GM12878 (cell line): Measurements from ENCODE around the gene CAPN15. TPM values are rescaled to one million over a fixed set of nuclear protein-coding genes. Genes with fewer than 3 reads are reported as not detected.

Experiments used
- ATAC-seq: fragments of 200-7000 bp; cut with Tn5 transposase; 3 replicates; pipeline ENCODE4 v1.9.1; 2020; ENCODE audit warnings: mild to moderate bottlenecking, moderate library complexity
- BruUV-seq: library from RNA; stranded (reverse); fragments of 400-500 nt; replicated peaks from 2 replicates; lab custom pipeline; 2021; lab: Mats Ljungman, UMichigan
- CTCF ChIA-PET: fragments of 300-600 bp; sonication (Branson Sonifier 250); formaldehyde crosslinking; extraction: SDS; loops from one replicate; lab custom pipeline; 2021; ENCODE audit warnings: inconsistent platforms; lab: Yijun Ruan, JAX
- POLR2A ChIA-PET: fragments of 350-600 bp; formaldehyde crosslinking; extraction: SDS; loops from one replicate; lab custom pipeline; 2021; ENCODE audit warnings: inconsistent platforms; lab: Charles Lee
- RAD21 ChIA-PET: fragments of 300-600 bp; sonication (Branson Sonifier 250); formaldehyde crosslinking; loops from one replicate; lab custom pipeline; 2023; ENCODE audit warnings: antibody characterized with exemption; ENCODE audit not compliant: unreplicated experiment; lab: Charles Lee
- SMC1A ChIA-PET: fragments of 300-600 bp; sonication (Branson Sonifier 250); formaldehyde crosslinking; loops from one replicate; lab custom pipeline; 2023; ENCODE audit not compliant: unreplicated experiment, uncharacterized antibody; lab: Charles Lee
- DNase-seq: peaks from one replicate; pipeline ENCODE4 v3.0.0-alpha.2; 2011; ENCODE audit warnings: low read depth, low spot score
- FAIRE-seq: peaks from 3 replicates; lab custom pipeline; 2011; peaks lifted over from hg19 to GRCh38; lab: Jason Lieb, UNC
- H2AFZ ChIP-seq: 2 replicates; pipeline ENCODE4 v1.6.0; 2011; ENCODE audit warnings: low read depth, low read length, control low read depth; ENCODE audit not compliant: control insufficient read depth
- H3K27ac ChIP-seq: 2 replicates; pipeline ENCODE4 v1.5.1; 2011; ENCODE audit warnings: control low read depth; ENCODE audit not compliant: control insufficient read depth, insufficient read depth
- H3K27me3 ChIP-seq, 2 experiments: replicated peaks in 1 of 2; 2 replicates each; pipeline versions ENCODE4 v1.6.0 to v1.6.1; 2011; ENCODE audit warnings: low read length in 1 of 2; ENCODE audit not compliant: control insufficient read depth in 2 of 2, insufficient read depth in 2 of 2
- H3K36me3 ChIP-seq, 2 experiments: 2 replicates each; pipeline ENCODE4 v1.5.1; 2011; ENCODE audit warnings: low read length in 1 of 2; ENCODE audit not compliant: control insufficient read depth in 2 of 2, insufficient read depth in 2 of 2
- H3K4me1 ChIP-seq: 2 replicates; pipeline ENCODE4 v1.6.1; 2011; ENCODE audit warnings: mild to moderate bottlenecking, low read length, moderate library complexity, mixed read lengths; ENCODE audit not compliant: control insufficient read depth, insufficient read depth
- H3K4me2 ChIP-seq: 2 replicates; pipeline ENCODE4 v1.6.0; 2011; ENCODE audit warnings: control low read depth; ENCODE audit not compliant: control insufficient read depth, insufficient read depth
- H3K4me3 ChIP-seq: fragments of 200-600 bp; sonication (generic); 2 replicates; pipeline ENCODE4 v1.5.1; 2016
- H3K79me2 ChIP-seq: 2 replicates; pipeline ENCODE4 v1.6.0; 2011; ENCODE audit warnings: low read length; ENCODE audit not compliant: control insufficient read depth, insufficient read depth
- H3K9ac ChIP-seq: 2 replicates; pipeline ENCODE4 v1.8.0; 2011; ENCODE audit warnings: low read length, control low read depth, mixed read lengths; ENCODE audit not compliant: control insufficient read depth, insufficient read depth
- H3K9me3 ChIP-seq: replicated peaks from 3 replicates; pipeline ENCODE4 v1.5.1; 2011; ENCODE audit warnings: mild to moderate bottlenecking, low read length; ENCODE audit not compliant: control insufficient read depth, insufficient read depth
- H4K20me1 ChIP-seq: 2 replicates; pipeline ENCODE4 v1.6.0; 2011; ENCODE audit not compliant: control insufficient read depth, insufficient read depth
- ATF7 ChIP-seq: fragments of 450-650 bp; IDR thresholded peaks from 2 replicates; pipeline ENCODE4 v1.6.1; 2016; ENCODE audit warnings: low read depth, mild to moderate bottlenecking
- EZH2 ChIP-seq: IDR thresholded peaks from 2 replicates; pipeline ENCODE4 v1.6.1; 2012; ENCODE audit warnings: low read depth, mild to moderate bottlenecking, control low read depth, inconsistent platforms, low read length, borderline replicate concordance; ENCODE audit not compliant: control insufficient read depth
- RAD21 ChIP-seq: IDR thresholded peaks from 2 replicates; pipeline ENCODE4 v1.6.1; 2011; ENCODE audit warnings: mild to moderate bottlenecking, low read depth, low read length, moderate library complexity; ENCODE audit not compliant: insufficient read depth
- RELA ChIP-seq: fragments of 450-650 bp; IDR thresholded peaks from 2 replicates; pipeline ENCODE4 v1.8.0; 2014; ENCODE audit warnings: borderline replicate concordance; ENCODE audit not compliant: partially characterized antibody
- RUNX3 ChIP-seq: IDR thresholded peaks from 2 replicates; pipeline ENCODE4 v1.6.1; 2012; ENCODE audit warnings: low read length, inconsistent platforms
- SIN3A ChIP-seq: IDR thresholded peaks from 2 replicates; pipeline ENCODE4 v1.6.1; 2012; ENCODE audit warnings: low read depth, low read length, improper control_type of control experiment
- TAF1 ChIP-seq: IDR thresholded peaks from 2 replicates; pipeline ENCODE4 v1.6.1; 2011; ENCODE audit warnings: mild to moderate bottlenecking, low read depth, low read length, borderline replicate concordance
- WGBS: methylation state at CpG from one replicate; pipeline ENCODE4 v1.1.6; 2016; ENCODE audit warnings: low lambda C conversion rate; ENCODE audit not compliant: insufficient replicate concordance, insufficient coverage; ENCODE audit errors: missing lambda C conversion rate; 5-methylcytosine and 5-hydroxymethylcytosine counted together
- in situ Hi-C: fragments of 300-500 bp; cut with MboI; formaldehyde crosslinking; loops from 9 replicates; pipeline ENCODE4 v1.14.3; 2018; ENCODE audit warnings: mixed read lengths
- intact Hi-C: fragments of 100-400 bp; cut with micrococcal nuclease; formaldehyde crosslinking; loops from one replicate; pipeline ENCODE4 v1.14.2; 2022; ENCODE audit not compliant: unreplicated experiment
- polyA plus RNA-seq, 11 experiments: library from polyadenylated mRNA; depleted of rRNA in 4 of 11; unstranded in 6 of 11; stranded (reverse) in 5 of 11; fragments of >200 nt; fragmentation: Nextera tagmentation in 4 of 11; fragmentation: Illumina TruSeq in 1 of 11; extraction: Ambion mirVana in 4 of 11; extraction: Trizol in 1 of 11; gene quantifications; 1 replicate in 1 of 11; 2 replicates in 10 of 11; pipeline versions ENCODE4 v1.2.1 to v1.2.3, GENCODE V29; 2011 to 2016; ENCODE audit warnings: inconsistent platforms in 2 of 11, missing spikeins in 2 of 11, low read depth in 1 of 11
- total RNA-seq, 4 experiments: library from RNA; depleted of rRNA in 3 of 4; stranded (reverse); fragments of >200 nt in 3 of 4; fragmentation: Illumina TruSeq in 1 of 4; extraction: Trizol in 1 of 4; gene quantifications; 2 replicates each; pipeline versions ENCODE4 v1.2.1 to v1.2.3, GENCODE V29; 2013 to 2021
- TF ChIP-seq, protein P1 (sequence below): IDR thresholded peaks from 2 replicates; pipeline ENCODE4 v1.6.1; 2011; ENCODE audit warnings: mild to moderate bottlenecking, low read depth, low read length, moderate library complexity; ENCODE audit not compliant: insufficient replicate concordance

Gene CAPN15
- total and polyA plus RNA-seq, 10 of the 15 experiments (the other 5 are each of a cell fraction or from before 2014, with no cell fraction given): 0.40 to 78.5 (median 8.3) TPM

DNA sequence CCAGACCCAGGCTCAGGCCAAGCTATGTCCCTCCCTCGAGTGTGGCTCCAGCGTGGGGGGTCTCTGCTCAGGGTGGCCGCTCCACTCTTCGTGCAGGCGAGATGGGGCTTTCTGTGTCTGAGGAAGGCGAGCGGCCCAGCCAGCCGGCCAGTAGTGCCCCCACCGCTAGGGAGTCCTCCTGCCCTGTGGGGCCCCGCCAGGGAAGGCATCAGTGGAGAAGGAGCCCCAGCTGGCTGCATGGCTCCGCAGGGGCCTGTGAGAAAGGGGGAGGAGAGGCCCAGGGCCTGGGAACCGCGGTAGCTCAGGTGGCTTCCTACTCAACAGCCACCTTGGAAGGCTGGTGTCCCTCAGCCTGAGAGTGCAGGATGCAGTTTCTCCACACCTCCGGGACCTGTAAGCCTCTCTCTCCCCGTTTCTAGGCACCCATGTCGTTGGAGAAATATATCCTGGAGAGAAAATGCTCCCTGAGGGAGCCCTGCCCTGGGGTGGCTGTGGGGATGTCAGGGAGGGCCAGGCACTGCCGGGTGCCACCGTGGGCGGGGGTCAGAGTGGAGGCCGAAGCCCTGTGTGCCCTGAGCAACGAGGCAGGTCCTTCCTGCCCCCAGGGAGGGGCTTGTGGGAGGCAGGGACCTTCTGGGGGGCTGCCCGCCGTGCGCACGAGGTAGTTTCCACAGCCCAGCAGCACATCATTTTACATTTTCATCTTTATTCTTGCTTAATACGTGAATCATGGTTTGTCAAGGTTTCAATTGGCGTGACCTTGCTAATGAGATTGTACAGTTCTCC lies 45.5 kb downstream of the CAPN15 start:
- H3K79me2 ChIP-seq: peaks cover 6% of the 10 kb centered on the region
- WGBS: 77% methylated on average over 27 of the region's 27 CpGs
- no peak overlapping the region for H2AFZ ChIP-seq
- DNase-seq (no peak), FAIRE-seq (no peak), ATAC-seq (no peak)
- H3K36me3 ChIP-seq: no peaks in the 10 kb centered on the region; a peak in 2 of 4 replicates
- no peaks in the 10 kb centered on the region for H3K27me3 ChIP-seq
- no peaks in the 10 kb centered on the region for H3K9me3 ChIP-seq
- peaks cover 6% of the 10 kb centered on the region; the same call in 1 of the 2 replicates for H3K4me1 ChIP-seq
- no TSS peak for BruUV-seq
- ChIA-PET SMC1A (no interaction called here), CTCF (no interaction called here), POLR2A (no interaction called here), RAD21 (no interaction called here)
- no peak overlapping the region for H3K4me3 ChIP-seq
- no peak overlapping the region for H3K9ac ChIP-seq
- no peak overlapping the region for H3K4me2 ChIP-seq
- TF ChIP-seq SIN3A: no peak
- TF ChIP-seq, protein P1, sequence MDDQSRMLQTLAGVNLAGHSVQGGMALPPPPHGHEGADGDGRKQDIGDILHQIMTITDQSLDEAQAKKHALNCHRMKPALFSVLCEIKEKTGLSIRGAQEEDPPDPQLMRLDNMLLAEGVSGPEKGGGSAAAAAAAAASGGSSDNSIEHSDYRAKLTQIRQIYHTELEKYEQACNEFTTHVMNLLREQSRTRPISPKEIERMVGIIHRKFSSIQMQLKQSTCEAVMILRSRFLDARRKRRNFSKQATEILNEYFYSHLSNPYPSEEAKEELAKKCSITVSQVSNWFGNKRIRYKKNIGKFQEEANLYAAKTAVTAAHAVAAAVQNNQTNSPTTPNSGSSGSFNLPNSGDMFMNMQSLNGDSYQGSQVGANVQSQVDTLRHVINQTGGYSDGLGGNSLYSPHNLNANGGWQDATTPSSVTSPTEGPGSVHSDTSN: no peak
- no peaks in the 10 kb centered on the region for H4K20me1 ChIP-seq
- intact Hi-C loops (no loop called here), in situ Hi-C loops (no loop called here)
- H3K27ac ChIP-seq: no peak overlapping the region

DNA sequence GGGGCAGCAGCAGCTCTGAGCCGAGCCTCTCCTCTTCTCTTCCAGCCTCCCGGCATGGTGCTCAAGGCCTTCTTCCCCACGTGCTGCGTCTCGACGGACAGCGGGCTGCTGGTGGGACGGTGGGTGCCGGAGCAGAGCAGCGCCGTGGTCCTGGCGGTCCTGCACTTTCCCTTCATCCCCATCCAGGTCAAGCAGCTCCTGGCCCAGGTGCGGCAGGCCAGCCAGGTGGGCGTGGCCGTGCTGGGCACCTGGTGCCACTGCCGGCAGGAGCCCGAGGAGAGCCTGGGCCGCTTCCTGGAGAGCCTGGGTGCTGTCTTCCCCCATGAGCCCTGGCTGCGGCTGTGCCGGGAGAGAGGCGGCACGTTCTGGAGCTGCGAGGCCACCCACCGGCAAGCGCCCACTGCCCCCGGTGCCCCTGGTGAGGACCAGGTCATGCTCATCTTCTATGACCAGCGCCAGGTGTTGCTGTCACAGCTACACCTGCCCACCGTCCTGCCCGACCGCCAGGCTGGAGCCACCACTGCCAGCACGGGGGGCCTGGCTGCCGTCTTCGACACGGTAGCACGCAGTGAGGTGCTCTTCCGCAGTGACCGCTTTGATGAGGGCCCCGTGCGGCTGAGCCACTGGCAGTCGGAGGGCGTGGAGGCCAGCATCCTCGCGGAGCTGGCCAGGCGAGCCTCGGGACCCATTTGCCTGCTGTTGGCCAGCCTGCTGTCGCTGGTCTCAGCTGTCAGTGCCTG lies 46.7 kb downstream of the CAPN15 start:
- Histone ChIP-seq H3K27ac (no peak overlapping the region), H3K4me1 (peaks cover 1% of the 10 kb centered on the region; the same call in 1 of the 2 replicates), H3K4me2 (no peak overlapping the region), H3K27me3 (no peaks in the 10 kb centered on the region), H3K36me3 (no peaks in the 10 kb centered on the region; a peak in 2 of 4 replicates), H3K9me3 (no peaks in the 10 kb centered on the region), H2AFZ (no peak overlapping the region), H4K20me1 (no peaks in the 10 kb centered on the region), H3K9ac (no peak overlapping the region)
- intact Hi-C loops: no loop called here
- 94% methylated on average over 46 of the region's 46 CpGs for WGBS
- BruUV-seq: no TSS peak
- in situ Hi-C loops: no loop called here
- SMC1A ChIA-PET: no interaction called here
- no peak for FAIRE-seq
- POLR2A ChIA-PET: no interaction called here
- TF ChIP-seq ATF7: no peak
- TF ChIP-seq TAF1: no peak
- TF ChIP-seq RUNX3: no peak
- no peak for TF ChIP-seq RELA
- TF ChIP-seq EZH2: no peak
- TF ChIP-seq RAD21: no peak
- TF ChIP-seq, all 136 proteins: peak for 0
- Histone ChIP-seq H3K4me3 (no peak overlapping the region), H3K79me2 (peaks cover 6% of the 10 kb centered on the region)
- ATAC-seq (no peak), DNase-seq (no peak)
- RAD21 ChIA-PET: no interaction called here
- CTCF ChIA-PET: no interaction called here
